CD4-positive, alpha-beta T cell treated with Interleukin-10 for 1 hour (primary cell): ENCODE results near the gene KRT73.

Experiments used
- DNase-seq: peaks from one replicate; pipeline ENCODE4 v3.0.0-alpha.2; 2020

KRT73 gene

GRCh38 chr12:52617403-52617785 is 965 bp downstream of the KRT73 start:
- no peak for DNase-seq

GRCh38 chr12:52616680-52617402 is 1.5 kb downstream of the KRT73 start:
- DNase-seq, result no peak

- no peak for DNase-seq
These were observed 2.4 kb downstream of the KRT73 start for GRCh38 chr12:52615912-52616311.

GRCh38 chr12:52615208-52615868 is 3.0 kb downstream of the KRT73 start:
- no peak for DNase-seq

- DNase-seq, result no peak
These were observed 3.8 kb downstream of the KRT73 start for GRCh38 chr12:52614381-52615207.

- no peak for DNase-seq
These were observed 4.9 kb downstream of the KRT73 start for GRCh38 chr12:52613384-52614030.

- DNase-seq, result no peak
These were observed 5.7 kb downstream of the KRT73 start for GRCh38 chr12:52612431-52613383.

GRCh38 chr12:52611080-52611468 is 7.3 kb downstream of the KRT73 start:
- no peak for DNase-seq

- no peak for DNase-seq
These were observed 9.3 kb downstream of the KRT73 start for GRCh38 chr12:52608826-52609630.

- DNase-seq, result no peak
These were observed 10.2 kb downstream of the KRT73 start for GRCh38 chr12:52608161-52608560.

GRCh38 chr12:52607314-52607713 is 11.0 kb downstream of the KRT73 start:
- no peak for DNase-seq

- DNase-seq, result no peak
These were observed 11.7 kb downstream of the KRT73 start for GRCh38 chr12:52606581-52607218.

- DNase-seq, result no peak
These were observed 12.3 kb downstream of the KRT73 start for GRCh38 chr12:52606096-52606495.

- DNase-seq, result no peak
These were observed 12.8 kb downstream of the KRT73 start for GRCh38 chr12:52605542-52605941.

GRCh38 chr12:52604859-52605258 is 13.5 kb downstream of the KRT73 start:
- DNase-seq, result no peak

- DNase-seq, result peak; percentile 16
These were observed 15.0 kb downstream of the KRT73 start for GRCh38 chr12:52603314-52603713.

- no peak for DNase-seq
These were observed 15.8 kb downstream of the KRT73 start for GRCh38 chr12:52602552-52602951.

- DNase-seq, result no peak
These were observed 16.7 kb downstream of the KRT73 start for GRCh38 chr12:52601671-52602070.

- no peak for DNase-seq
These were observed 17.3 kb downstream of the KRT73 start, which contains the start of gene KRT72 for GRCh38 chr12:52600941-52601481. Gene KRT72 (minus strand): TSS chr12:52601463. CDS start chr12:52601452, 11 bp downstream.

GRCh38 chr12:52600475-52600874 is 17.9 kb downstream of the KRT73 start:
- DNase-seq, result no peak
